OCI-LY1 (cell line): ENCODE measurements around the gene AGPAT1.

Experiments
- EZH2 ChIP-seq: fragments of 200-600 bp; sonication (generic), shearing (Covaris generic); IDR thresholded peaks from 2 replicates; pipeline ENCODE4 v1.8.0; 2017; ENCODE audit warnings: borderline replicate concordance, mixed run types, mild to moderate bottlenecking, antibody characterized with exemption, low read length, moderate library complexity, mixed read lengths
- TF ChIP-seq, protein P1 (sequence below): fragments of 200-600 bp; sonication (generic), shearing (Covaris generic); IDR thresholded peaks from 2 replicates; pipeline ENCODE4 v1.5.1; 2017; ENCODE audit warnings: mild to moderate bottlenecking, antibody characterized with exemption, low read length, moderate library complexity, mixed read lengths

DNA sequence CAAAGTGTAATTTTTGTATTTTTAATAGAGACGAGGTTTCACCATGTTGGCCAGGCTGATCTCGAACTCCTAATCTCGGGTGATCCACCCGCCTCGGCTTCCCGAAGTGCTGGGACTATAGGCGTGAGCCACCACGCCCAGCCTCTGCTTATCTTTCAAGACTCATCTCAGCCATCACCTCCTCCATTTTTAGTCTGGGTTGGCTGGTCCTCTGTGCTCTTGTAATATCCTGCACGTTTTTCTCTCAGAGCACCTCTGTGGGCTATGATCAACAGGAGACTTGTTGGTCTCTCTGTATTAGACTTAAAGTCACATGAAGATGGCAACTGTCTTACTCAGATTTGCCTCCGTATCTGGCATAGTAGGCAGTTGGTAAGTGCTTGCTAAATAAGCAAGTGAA, 40.4 kb upstream of the AGPAT1 start:
- TF ChIP-seq, protein P1, sequence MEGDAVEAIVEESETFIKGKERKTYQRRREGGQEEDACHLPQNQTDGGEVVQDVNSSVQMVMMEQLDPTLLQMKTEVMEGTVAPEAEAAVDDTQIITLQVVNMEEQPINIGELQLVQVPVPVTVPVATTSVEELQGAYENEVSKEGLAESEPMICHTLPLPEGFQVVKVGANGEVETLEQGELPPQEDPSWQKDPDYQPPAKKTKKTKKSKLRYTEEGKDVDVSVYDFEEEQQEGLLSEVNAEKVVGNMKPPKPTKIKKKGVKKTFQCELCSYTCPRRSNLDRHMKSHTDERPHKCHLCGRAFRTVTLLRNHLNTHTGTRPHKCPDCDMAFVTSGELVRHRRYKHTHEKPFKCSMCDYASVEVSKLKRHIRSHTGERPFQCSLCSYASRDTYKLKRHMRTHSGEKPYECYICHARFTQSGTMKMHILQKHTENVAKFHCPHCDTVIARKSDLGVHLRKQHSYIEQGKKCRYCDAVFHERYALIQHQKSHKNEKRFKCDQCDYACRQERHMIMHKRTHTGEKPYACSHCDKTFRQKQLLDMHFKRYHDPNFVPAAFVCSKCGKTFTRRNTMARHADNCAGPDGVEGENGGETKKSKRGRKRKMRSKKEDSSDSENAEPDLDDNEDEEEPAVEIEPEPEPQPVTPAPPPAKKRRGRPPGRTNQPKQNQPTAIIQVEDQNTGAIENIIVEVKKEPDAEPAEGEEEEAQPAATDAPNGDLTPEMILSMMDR, result no peak
- TF ChIP-seq EZH2, result no peak
